ENCODE data around the gene PTPN21.

Gene PTPN21

GRCh38 chr14:88554457-88555286, at the start of gene PTPN21:
Gene PTPN21, minus strand, starts transcription at chr14:88555007. Its CDS starts 4,590 bp downstream, at chr14:88550417.
- Histone ChIP-seq H3K4me3 (ENCODE audit: low read length) (peak within 1 kb of the TSS; percentile 100), H3K9me3 (ENCODE audit: insufficient read depth, low read depth, low read length) (no peaks in the 10 kb centered on the region), H3K4me1 (ENCODE audit: insufficient read depth, low read length) (peaks cover 16% of the 10 kb centered on the region), H3K27me3 (ENCODE audit: insufficient read depth, low read length) (peaks cover 8% of the 10 kb centered on the region; the same call in 1 of the 2 replicates), H3K27ac (ENCODE audit: low read length) (peak within 1 kb of the TSS; percentile 85), H3K9ac (ENCODE audit: low read depth, low read length) (peak within 1 kb of the TSS; percentile 99), H3K36me3 (ENCODE audit: insufficient read depth, low read depth, low read length) (peaks cover 5% of the 10 kb centered on the region; the same call in 1 of the 2 replicates)

GRCh38 chr14:88604212-88604611, 49.4 kb upstream of the PTPN21 start:
- H3K36me3 ChIP-seq (ENCODE audit: insufficient read depth, low read depth, low read length) = peaks cover 99% of the 10 kb centered on the region
- no peak overlapping the region for H3K4me3 ChIP-seq (ENCODE audit: low read length)
- H3K9me3 ChIP-seq (ENCODE audit: insufficient read depth, low read depth, low read length) = no peaks in the 10 kb centered on the region
- H3K9ac ChIP-seq (ENCODE audit: low read depth, low read length) = no peak overlapping the region
- H3K27ac ChIP-seq (ENCODE audit: low read length) = no peak overlapping the region
- H3K27me3 ChIP-seq (ENCODE audit: insufficient read depth, low read length) = no peaks in the 10 kb centered on the region
- no peaks in the 10 kb centered on the region for H3K4me1 ChIP-seq (ENCODE audit: insufficient read depth, low read length)

- no peak overlapping the region for H3K4me3 ChIP-seq (ENCODE audit: low read length)
- H3K4me1 ChIP-seq (ENCODE audit: insufficient read depth, low read length) = no peaks in the 10 kb centered on the region
- H3K27ac ChIP-seq (ENCODE audit: low read length) = no peak overlapping the region
- H3K9ac ChIP-seq (ENCODE audit: low read depth, low read length) = no peak overlapping the region
- H3K9me3 ChIP-seq (ENCODE audit: insufficient read depth, low read depth, low read length) = no peaks in the 10 kb centered on the region
- no peaks in the 10 kb centered on the region for H3K27me3 ChIP-seq (ENCODE audit: insufficient read depth, low read length)
- H3K36me3 ChIP-seq (ENCODE audit: insufficient read depth, low read depth, low read length) = peaks cover 99% of the 10 kb centered on the region
Measured at GRCh38 chr14:88599761-88600439, 45.1 kb upstream of the PTPN21 start.

GRCh38 chr14:88599326-88599725, 44.5 kb upstream of the PTPN21 start:
- Histone ChIP-seq H3K27ac (ENCODE audit: low read length) (no peak overlapping the region), H3K36me3 (ENCODE audit: insufficient read depth, low read depth, low read length) (peaks cover 99% of the 10 kb centered on the region), H3K9me3 (ENCODE audit: insufficient read depth, low read depth, low read length) (no peaks in the 10 kb centered on the region), H3K27me3 (ENCODE audit: insufficient read depth, low read length) (no peaks in the 10 kb centered on the region), H3K9ac (ENCODE audit: low read depth, low read length) (no peak overlapping the region), H3K4me1 (ENCODE audit: insufficient read depth, low read length) (no peaks in the 10 kb centered on the region), H3K4me3 (ENCODE audit: low read length) (no peak overlapping the region)

GRCh38 chr14:88598097-88598675, 43.4 kb upstream of the PTPN21 start:
- H3K9me3 ChIP-seq (ENCODE audit: insufficient read depth, low read depth, low read length) = no peaks in the 10 kb centered on the region
- H3K9ac ChIP-seq (ENCODE audit: low read depth, low read length) = no peak overlapping the region
- no peak overlapping the region for H3K27ac ChIP-seq (ENCODE audit: low read length)
- H3K4me3 ChIP-seq (ENCODE audit: low read length) = no peak overlapping the region
- H3K36me3 ChIP-seq (ENCODE audit: insufficient read depth, low read depth, low read length) = peaks cover 99% of the 10 kb centered on the region
- no peaks in the 10 kb centered on the region for H3K27me3 ChIP-seq (ENCODE audit: insufficient read depth, low read length)
- H3K4me1 ChIP-seq (ENCODE audit: insufficient read depth, low read length) = no peaks in the 10 kb centered on the region

GRCh38 chr14:88597601-88598000, 42.8 kb upstream of the PTPN21 start:
- no peaks in the 10 kb centered on the region for H3K9me3 ChIP-seq (ENCODE audit: insufficient read depth, low read depth, low read length)

GRCh38 chr14:88597038-88597437, 42.2 kb upstream of the PTPN21 start:
- Histone ChIP-seq H3K9me3 (ENCODE audit: insufficient read depth, low read depth, low read length) (no peaks in the 10 kb centered on the region), H3K9ac (ENCODE audit: low read depth, low read length) (no peak overlapping the region), H3K36me3 (ENCODE audit: insufficient read depth, low read depth, low read length) (peaks cover 96% of the 10 kb centered on the region), H3K4me1 (ENCODE audit: insufficient read depth, low read length) (no peaks in the 10 kb centered on the region), H3K4me3 (ENCODE audit: low read length) (no peak overlapping the region), H3K27me3 (ENCODE audit: insufficient read depth, low read length) (no peaks in the 10 kb centered on the region), H3K27ac (ENCODE audit: low read length) (no peak overlapping the region)

More at GRCh38 chr14:88597601-88598000, 42.8 kb upstream of the PTPN21 start:
- Histone ChIP-seq H3K9ac (ENCODE audit: low read depth, low read length) (no peak overlapping the region), H3K27ac (ENCODE audit: low read length) (no peak overlapping the region), H3K4me1 (ENCODE audit: insufficient read depth, low read length) (no peaks in the 10 kb centered on the region), H3K4me3 (ENCODE audit: low read length) (no peak overlapping the region), H3K36me3 (ENCODE audit: insufficient read depth, low read depth, low read length) (peaks cover 99% of the 10 kb centered on the region), H3K27me3 (ENCODE audit: insufficient read depth, low read length) (no peaks in the 10 kb centered on the region)

- H3K9ac ChIP-seq (ENCODE audit: low read depth, low read length) = no peak overlapping the region
Measured at GRCh38 chr14:88592031-88592430, 37.2 kb upstream of the PTPN21 start.

GRCh38 chr14:88590173-88590572, 35.4 kb upstream of the PTPN21 start:
- Histone ChIP-seq H3K36me3 (ENCODE audit: insufficient read depth, low read depth, low read length) (peaks cover 95% of the 10 kb centered on the region), H3K27ac (ENCODE audit: low read length) (no peak overlapping the region), H3K4me3 (ENCODE audit: low read length) (no peak overlapping the region), H3K9me3 (ENCODE audit: insufficient read depth, low read depth, low read length) (no peaks in the 10 kb centered on the region), H3K9ac (ENCODE audit: low read depth, low read length) (no peak overlapping the region), H3K4me1 (ENCODE audit: insufficient read depth, low read length) (no peaks in the 10 kb centered on the region), H3K27me3 (ENCODE audit: insufficient read depth, low read length) (no peaks in the 10 kb centered on the region)

More at GRCh38 chr14:88592031-88592430, 37.2 kb upstream of the PTPN21 start:
- no peak overlapping the region for H3K27ac ChIP-seq (ENCODE audit: low read length)
- no peaks in the 10 kb centered on the region for H3K9me3 ChIP-seq (ENCODE audit: insufficient read depth, low read depth, low read length)
- no peaks in the 10 kb centered on the region for H3K27me3 ChIP-seq (ENCODE audit: insufficient read depth, low read length)
- H3K4me3 ChIP-seq (ENCODE audit: low read length) = no peak overlapping the region
- H3K36me3 ChIP-seq (ENCODE audit: insufficient read depth, low read depth, low read length) = peaks cover 95% of the 10 kb centered on the region
- H3K4me1 ChIP-seq (ENCODE audit: insufficient read depth, low read length) = no peaks in the 10 kb centered on the region

GRCh38 chr14:88588081-88588480, 33.3 kb upstream of the PTPN21 start:
- H3K27me3 ChIP-seq (ENCODE audit: insufficient read depth, low read length) = no peaks in the 10 kb centered on the region
- no peak overlapping the region for H3K27ac ChIP-seq (ENCODE audit: low read length)
- H3K9me3 ChIP-seq (ENCODE audit: insufficient read depth, low read depth, low read length) = no peaks in the 10 kb centered on the region
- no peaks in the 10 kb centered on the region for H3K4me1 ChIP-seq (ENCODE audit: insufficient read depth, low read length)
- H3K9ac ChIP-seq (ENCODE audit: low read depth, low read length) = no peak overlapping the region
- no peak overlapping the region for H3K4me3 ChIP-seq (ENCODE audit: low read length)
- H3K36me3 ChIP-seq (ENCODE audit: insufficient read depth, low read depth, low read length) = peaks cover 95% of the 10 kb centered on the region

- Histone ChIP-seq H3K9ac (ENCODE audit: low read depth, low read length) (no peak overlapping the region), H3K4me3 (ENCODE audit: low read length) (no peak overlapping the region), H3K4me1 (ENCODE audit: insufficient read depth, low read length) (no peaks in the 10 kb centered on the region), H3K9me3 (ENCODE audit: insufficient read depth, low read depth, low read length) (no peaks in the 10 kb centered on the region), H3K27ac (ENCODE audit: low read length) (no peak overlapping the region), H3K27me3 (ENCODE audit: insufficient read depth, low read length) (no peaks in the 10 kb centered on the region), H3K36me3 (ENCODE audit: insufficient read depth, low read depth, low read length) (peaks cover 97% of the 10 kb centered on the region)
Measured at GRCh38 chr14:88584451-88584850, 29.6 kb upstream of the PTPN21 start.
